GM12864 (cell line): Measurements from ENCODE around the gene NLGN2.
"Not testable (repeated sequence)": the region's sequence is repeated elsewhere in the genome, so short reads cannot be mapped to it uniquely, and the experiment has no call there.

ENCODE experiments used
- DNase-seq: peaks from one replicate; pipeline ENCODE4 v3.0.0-alpha.2; 2011; ENCODE audit warnings: low read depth
- H3K4me3 ChIP-seq: 2 replicates; pipeline ENCODE4 v1.5.1; 2011; ENCODE audit warnings: mild to moderate bottlenecking, low read depth, low read length, control low read depth
- CTCF ChIP-seq: IDR thresholded peaks from 2 replicates; pipeline ENCODE4 v1.5.1; 2011; ENCODE audit warnings: low read depth, mild to moderate bottlenecking, moderate library complexity, low read length, control low read depth, inconsistent platforms; ENCODE audit errors: missing control alignments

Gene NLGN2

GRCh38 chr17:7407485-7408251 is at the start of gene NLGN2:
TSS of gene NLGN2 (plus strand) at chr17:7407845. CDS start at chr17:7408256, 411 bp downstream.
- TF ChIP-seq CTCF: no peak
- no peak for DNase-seq
- no peak within 1 kb of the TSS for H3K4me3 ChIP-seq

- no peak overlapping the region for H3K4me3 ChIP-seq
- DNase-seq: no peak
- no peak for TF ChIP-seq CTCF
These were observed 45.7 kb upstream of the NLGN2 start for GRCh38 chr17:7361906-7362305.

GRCh38 chr17:7363311-7363710 is 44.3 kb upstream of the NLGN2 start:
- no peak for DNase-seq
- TF ChIP-seq CTCF: no peak
- H3K4me3 ChIP-seq: no peak overlapping the region

- not testable (repeated sequence) for H3K4me3 ChIP-seq, DNase-seq
These were observed 41.7 kb upstream of the NLGN2 start for GRCh38 chr17:7365963-7366362.

- no peak overlapping the region for H3K4me3 ChIP-seq
- DNase-seq: no peak
- no peak for TF ChIP-seq CTCF
These were observed 40.6 kb upstream of the NLGN2 start for GRCh38 chr17:7367083-7367482.

GRCh38 chr17:7367918-7368598 is 39.6 kb upstream of the NLGN2 start:
- no peak for TF ChIP-seq CTCF
- H3K4me3 ChIP-seq: no peak overlapping the region

GRCh38 chr17:7368599-7368994 is 39.0 kb upstream of the NLGN2 start:
- DNase-seq, H3K4me3 ChIP-seq: not testable (repeated sequence)

More at GRCh38 chr17:7367918-7368598, 39.6 kb upstream of the NLGN2 start:
- no peak for DNase-seq

GRCh38 chr17:7369825-7370224 is 37.8 kb upstream of the NLGN2 start:
- no peak overlapping the region for H3K4me3 ChIP-seq
- no peak for TF ChIP-seq CTCF
- no peak for DNase-seq
